Measurements from ENCODE around the gene CTRL. TPM values are rescaled to one million over a fixed set of nuclear protein-coding genes. Genes with fewer than 3 reads are reported as not detected.

The CTRL gene
- total and polyA plus RNA-seq, 12 donors = 0.09 to 4.6 (median 1.2) TPM; not detected in 1

DNA sequence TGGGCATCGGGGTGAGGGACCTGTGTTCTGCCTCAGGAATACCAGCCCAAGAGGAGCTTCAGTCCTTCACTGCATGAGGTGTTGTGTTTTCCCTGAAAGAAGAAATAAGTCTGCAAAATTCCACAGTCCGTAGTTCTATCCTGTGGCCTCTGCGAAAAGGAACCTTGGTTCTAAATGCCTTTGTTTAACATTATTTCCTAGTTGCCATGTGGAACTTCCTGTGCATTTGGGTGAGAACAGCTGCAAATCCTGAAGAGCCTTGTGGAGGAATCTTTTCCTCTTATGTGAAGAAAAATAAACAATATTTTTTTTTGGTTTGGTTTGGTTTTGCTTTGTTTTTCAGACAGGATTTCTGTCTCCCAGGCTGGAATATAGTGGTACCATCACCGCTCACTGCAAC is 28.8 kb downstream of the CTRL start:
- 82 to 92% (median 87%) methylated on average over 4 of the region's 4 CpGs for WGBS, 4 donors
- Histone ChIP-seq H3K4me3 (no peak overlapping the region), H3K27me3 (no peaks in the 10 kb centered on the region), H3K4me1 (replicated peaks in 1 of 2) (no peaks in the 10 kb centered on the region), H3K9me3 (replicated peaks in 1 of 3) (no peaks in the 10 kb centered on the region), H3K27ac (no peak overlapping the region), H3K36me3 (replicated peaks in 1 of 2) (peaks cover 0 to 10% of the 10 kb centered on the region in 2 donors)
- intact Hi-C loops (cut with DNase I) = no loop called here
- TF ChIP-seq, protein P1, sequence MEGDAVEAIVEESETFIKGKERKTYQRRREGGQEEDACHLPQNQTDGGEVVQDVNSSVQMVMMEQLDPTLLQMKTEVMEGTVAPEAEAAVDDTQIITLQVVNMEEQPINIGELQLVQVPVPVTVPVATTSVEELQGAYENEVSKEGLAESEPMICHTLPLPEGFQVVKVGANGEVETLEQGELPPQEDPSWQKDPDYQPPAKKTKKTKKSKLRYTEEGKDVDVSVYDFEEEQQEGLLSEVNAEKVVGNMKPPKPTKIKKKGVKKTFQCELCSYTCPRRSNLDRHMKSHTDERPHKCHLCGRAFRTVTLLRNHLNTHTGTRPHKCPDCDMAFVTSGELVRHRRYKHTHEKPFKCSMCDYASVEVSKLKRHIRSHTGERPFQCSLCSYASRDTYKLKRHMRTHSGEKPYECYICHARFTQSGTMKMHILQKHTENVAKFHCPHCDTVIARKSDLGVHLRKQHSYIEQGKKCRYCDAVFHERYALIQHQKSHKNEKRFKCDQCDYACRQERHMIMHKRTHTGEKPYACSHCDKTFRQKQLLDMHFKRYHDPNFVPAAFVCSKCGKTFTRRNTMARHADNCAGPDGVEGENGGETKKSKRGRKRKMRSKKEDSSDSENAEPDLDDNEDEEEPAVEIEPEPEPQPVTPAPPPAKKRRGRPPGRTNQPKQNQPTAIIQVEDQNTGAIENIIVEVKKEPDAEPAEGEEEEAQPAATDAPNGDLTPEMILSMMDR (IDR thresholded peaks at IDR 0.05) = no peak
- no peak for TF ChIP-seq POLR2A (IDR thresholded peaks at IDR 0.05)
- no peak for DNase-seq

DNA sequence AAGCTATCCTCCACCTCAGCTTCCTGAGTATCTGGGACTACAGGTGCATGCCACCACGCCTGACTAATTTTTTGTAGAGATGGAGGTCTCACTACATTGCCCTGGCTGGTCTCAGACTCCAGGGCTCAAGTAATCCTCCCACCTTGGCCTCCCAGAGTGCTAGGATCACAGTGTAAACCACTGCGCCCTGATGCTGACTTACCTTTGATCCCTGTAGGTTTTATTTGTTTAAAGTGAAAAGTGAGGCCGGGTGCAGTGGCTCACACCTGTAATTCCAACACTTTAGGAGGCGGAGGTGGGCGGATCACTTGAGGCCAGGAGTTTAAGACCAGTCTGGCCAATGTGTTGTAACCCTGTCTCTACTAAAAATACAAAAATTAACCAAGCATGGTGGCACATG is 29.9 kb downstream of the CTRL start:
- Histone ChIP-seq H3K9me3 (replicated peaks in 1 of 3) (no peaks in the 10 kb centered on the region), H3K4me3 (no peak overlapping the region), H3K27ac (no peak overlapping the region), H3K27me3 (no peaks in the 10 kb centered on the region), H3K4me1 (replicated peaks in 1 of 2) (peaks cover 2 to 6% of the 10 kb centered on the region in 2 donors), H3K36me3 (replicated peaks in 1 of 2) (peaks cover 0 to 10% of the 10 kb centered on the region in 2 donors)
- no peak for TF ChIP-seq POLR2A (IDR thresholded peaks at IDR 0.05)
- TF ChIP-seq, protein P1 (IDR thresholded peaks at IDR 0.05) = no peak
- intact Hi-C loops (cut with DNase I) = no loop called here
- DNase-seq = no peak
- WGBS, 4 donors = 94 to 99% (median 97%) methylated on average over 5 of the region's 5 CpGs

DNA sequence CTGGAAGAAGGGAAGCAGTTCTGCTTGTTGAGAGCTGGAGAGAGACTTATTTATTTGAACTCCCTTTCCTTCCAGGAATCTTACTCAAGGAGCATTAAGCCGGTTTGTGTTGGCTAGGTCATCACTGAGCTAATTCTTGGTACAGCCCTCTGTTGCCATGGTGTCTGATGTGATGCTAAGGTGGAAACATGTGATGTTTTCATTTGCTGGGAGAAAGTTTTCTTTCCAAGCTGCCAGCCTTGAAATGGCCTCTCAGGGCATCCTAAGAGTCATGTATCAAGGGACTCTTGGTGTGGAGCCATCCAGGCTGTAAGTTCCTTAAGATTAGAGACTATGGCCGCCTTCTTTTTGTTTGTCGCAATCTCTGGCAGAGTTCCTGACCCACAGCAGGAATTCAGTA is 34.4 kb downstream of the CTRL start:
- peak overlapping the region in 2 of 5 donors; percentile 43 to 56 for H3K27ac ChIP-seq
- no peaks in the 10 kb centered on the region for H3K36me3 ChIP-seq (replicated peaks in 1 of 2)
- H3K27me3 ChIP-seq = no peaks in the 10 kb centered on the region
- TF ChIP-seq POLR2A (IDR thresholded peaks at IDR 0.05) = no peak
- TF ChIP-seq, protein P1 (IDR thresholded peaks at IDR 0.05) = no peak
- peaks cover 13 to 31% of the 10 kb centered on the region in 2 donors for H3K4me1 ChIP-seq (replicated peaks in 1 of 2)
- H3K9me3 ChIP-seq (replicated peaks in 1 of 3) = no peaks in the 10 kb centered on the region
- 52 to 74% (median 63%) methylated on average over 3 of the region's 3 CpGs for WGBS, 4 donors
- DNase-seq = no peak
- intact Hi-C loops (cut with DNase I) = no loop called here
- H3K4me3 ChIP-seq = no peak overlapping the region

DNA sequence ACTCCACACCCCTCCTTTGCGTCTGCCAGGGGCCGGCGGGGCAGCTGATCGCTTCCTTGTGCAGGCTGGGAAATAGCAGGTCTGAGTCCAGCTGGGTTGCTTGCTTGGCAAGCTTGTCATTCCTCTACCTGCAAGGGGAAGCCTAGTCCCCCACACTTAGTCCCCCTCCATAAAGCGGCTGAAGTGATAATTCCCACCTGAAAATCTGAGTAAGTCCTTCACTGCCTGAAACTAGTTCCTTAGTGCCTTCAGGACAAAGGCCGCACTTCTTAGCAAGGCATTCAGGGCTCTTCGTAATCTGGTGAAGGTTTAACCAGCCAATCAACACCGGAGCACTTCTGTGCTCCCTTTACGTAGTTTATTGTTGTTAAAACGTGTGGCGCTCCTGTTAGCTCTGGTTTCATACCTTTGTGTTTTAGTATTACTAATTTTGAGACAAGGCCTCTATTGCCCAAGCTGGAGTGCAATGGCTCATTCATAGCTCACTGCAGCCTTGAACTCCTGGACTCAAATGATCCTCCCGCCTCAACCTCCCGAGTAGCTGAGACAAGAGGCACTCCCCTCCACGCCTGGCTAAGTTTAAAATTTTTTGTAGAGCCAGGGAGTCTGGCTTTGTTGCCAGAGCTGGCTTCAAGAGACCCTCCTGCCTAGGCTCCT is 37.8 kb downstream of the CTRL start:
- peaks cover 13 to 31% of the 10 kb centered on the region in 2 donors for H3K4me1 ChIP-seq (replicated peaks in 1 of 2)
- peak overlapping the region; percentile 91 to 98 (median 96) for H3K27ac ChIP-seq
- no peaks in the 10 kb centered on the region for H3K27me3 ChIP-seq
- TF ChIP-seq, protein P1 (IDR thresholded peaks at IDR 0.05) = no peak
- TF ChIP-seq POLR2A (IDR thresholded peaks at IDR 0.05) = no peak
- H3K9me3 ChIP-seq (replicated peaks in 1 of 3) = no peaks in the 10 kb centered on the region
- peak overlapping the region; percentile 41 to 97 (median 65) for H3K4me3 ChIP-seq
- WGBS, 4 donors = 18 to 20% (median 19%) methylated on average over 14 of the region's 14 CpGs
- H3K36me3 ChIP-seq (replicated peaks in 1 of 2) = no peaks in the 10 kb centered on the region
- peak in 1 of 7 donors; percentile 44 for DNase-seq
- intact Hi-C loops (cut with DNase I) = no loop called here

Data from adrenal gland (tissue), 12 donors.